ENCODE data around the gene C16orf46.

Gene C16orf46

GRCh38 chr16:81067166-81067565 is 9.9 kb downstream of the C16orf46 start:
- ChIA-PET POLR2A (no interaction called here), CTCF (interaction anchor here (2.0 kb wide), 1 partner anchor 30 kb away, joined by 6 read pairs; no protein-coding TSS in a partner anchor)
- no peak overlapping the region for H3K4me3 ChIP-seq (ENCODE audit: low read depth, low read length)
- no peak for DNase-seq (ENCODE audit: low read depth, low spot score)
- TF ChIP-seq CTCF (IDR thresholded peaks at IDR 0.05; ENCODE audit: insufficient read depth, low read length, missing control alignments) = no peak

GRCh38 chr16:81066681-81067080 is 10.4 kb downstream of the C16orf46 start:
- no peak for TF ChIP-seq CTCF (IDR thresholded peaks at IDR 0.05; ENCODE audit: insufficient read depth, low read length, missing control alignments)
- DNase-seq (ENCODE audit: low read depth, low spot score) = no peak
- POLR2A ChIA-PET = no interaction called here
- CTCF ChIA-PET = interaction anchor here (2.0 kb wide), 1 partner anchor 30 kb away, joined by 6 read pairs; no protein-coding TSS in a partner anchor
- no peak overlapping the region for H3K4me3 ChIP-seq (ENCODE audit: low read depth, low read length)

GRCh38 chr16:81061871-81062608 is 15.0 kb downstream of the C16orf46 start:
- POLR2A ChIA-PET = no interaction called here
- no peak overlapping the region for H3K4me3 ChIP-seq (ENCODE audit: low read depth, low read length)
- no peak for TF ChIP-seq CTCF (IDR thresholded peaks at IDR 0.05; ENCODE audit: insufficient read depth, low read length, missing control alignments)
- DNase-seq (ENCODE audit: low read depth, low spot score) = no peak
- CTCF ChIA-PET = no interaction called here

- POLR2A ChIA-PET = no interaction called here
These were observed 15.8 kb downstream of the C16orf46 start for GRCh38 chr16:81061307-81061640.

GRCh38 chr16:81060576-81061306 is 16.3 kb downstream of the C16orf46 start:
- TF ChIP-seq CTCF (IDR thresholded peaks at IDR 0.05; ENCODE audit: insufficient read depth, low read length, missing control alignments) = no peak
- DNase-seq (ENCODE audit: low read depth, low spot score) = no peak
- ChIA-PET POLR2A (no interaction called here), CTCF (no interaction called here)
- H3K4me3 ChIP-seq (ENCODE audit: low read depth, low read length) = no peak overlapping the region

More at GRCh38 chr16:81061307-81061640, 15.8 kb downstream of the C16orf46 start:
- TF ChIP-seq CTCF (IDR thresholded peaks at IDR 0.05; ENCODE audit: insufficient read depth, low read length, missing control alignments) = no peak
- DNase-seq (ENCODE audit: low read depth, low spot score) = no peak
- CTCF ChIA-PET = no interaction called here
- H3K4me3 ChIP-seq (ENCODE audit: low read depth, low read length) = no peak overlapping the region

GRCh38 chr16:81053761-81054160 is 23.3 kb downstream of the C16orf46 start:
- DNase-seq (ENCODE audit: low read depth, low spot score) = no peak
- H3K4me3 ChIP-seq (ENCODE audit: low read depth, low read length) = no peak overlapping the region
- ChIA-PET CTCF (no interaction called here), POLR2A (no interaction called here)
- no peak for TF ChIP-seq CTCF (IDR thresholded peaks at IDR 0.05; ENCODE audit: insufficient read depth, low read length, missing control alignments)
